Measurements from ENCODE around the gene ARHGEF39.

Gene ARHGEF39

GRCh38 chr9:35700942-35701341 is 35.9 kb upstream of the ARHGEF39 start:
- no peaks in the 10 kb centered on the region for H3K27me3 ChIP-seq (ENCODE audit: control insufficient read depth in 1 of 2, insufficient read depth in 1 of 2, low read length in 2 of 2)

GRCh38 chr9:35700031-35700430 is 35.0 kb upstream of the ARHGEF39 start:
- H3K4ac ChIP-seq (ENCODE audit: low read depth in 1 of 2, low read length in 2 of 2): no peak overlapping the region
- H3K18ac ChIP-seq (ENCODE audit: low read depth in 1 of 2, low read length in 2 of 2): no peak overlapping the region
- no peak overlapping the region for H3K9ac ChIP-seq (ENCODE audit: low read length)
- H3K14ac ChIP-seq (ENCODE audit: low read length in 2 of 2): no peak overlapping the region
- no peak overlapping the region for H2BK15ac ChIP-seq (ENCODE audit: low read depth, poor library complexity, severe bottlenecking)
- 92% methylated on average over 11 of the region's 11 CpGs for WGBS
- no peak overlapping the region for H3K27ac ChIP-seq (ENCODE audit: low read length, poor library complexity, severe bottlenecking)
- no peak overlapping the region for H2BK5ac ChIP-seq (ENCODE audit: low read depth, low read length, poor library complexity, severe bottlenecking)
- H4K8ac ChIP-seq (ENCODE audit: low read length): no peak overlapping the region
- H3K4me1 ChIP-seq (ENCODE audit: control insufficient read depth, insufficient read depth, low read depth, low read length): no peaks in the 10 kb centered on the region
- H3K4me2 ChIP-seq (ENCODE audit: low read length, poor library complexity, severe bottlenecking): no peak overlapping the region
- no peaks in the 10 kb centered on the region for H3K27me3 ChIP-seq (ENCODE audit: control insufficient read depth in 1 of 2, insufficient read depth in 1 of 2, low read length in 2 of 2)
- no peak overlapping the region for H3K4me3 ChIP-seq (ENCODE audit: insufficient read depth in 1 of 2, low read depth in 1 of 2, low read length in 2 of 2)
- H4K91ac ChIP-seq (ENCODE audit: low read length): no peak overlapping the region
- no peak overlapping the region for H2BK120ac ChIP-seq (ENCODE audit: low read depth, low read length)
- no peak overlapping the region for H2AK5ac ChIP-seq (ENCODE audit: low read length, severe bottlenecking)
- no peak overlapping the region for H2BK12ac ChIP-seq (ENCODE audit: low read length in 2 of 2)
- DNase-seq: no peak
- no peaks in the 10 kb centered on the region for H3K9me3 ChIP-seq (ENCODE audit: control insufficient read depth, low read length)
- peaks cover 85 to 94% of the 10 kb centered on the region in 2 experiments for H3K36me3 ChIP-seq (ENCODE audit: control insufficient read depth in 1 of 2, insufficient read depth in 2 of 2, low read depth in 1 of 2, low read length in 2 of 2)
- H2AFZ ChIP-seq (ENCODE audit: low read depth, low read length): no peak overlapping the region
- no peak overlapping the region for H3K23ac ChIP-seq (ENCODE audit: low read length in 2 of 2)
- peaks cover 15% of the 10 kb centered on the region for H3K79me1 ChIP-seq (replicated peaks; ENCODE audit: low read length, poor library complexity, severe bottlenecking)

More at GRCh38 chr9:35700942-35701341, 35.9 kb upstream of the ARHGEF39 start:
- Histone ChIP-seq H3K4ac (ENCODE audit: low read depth in 1 of 2, low read length in 2 of 2) (no peak overlapping the region), H2AFZ (ENCODE audit: low read depth, low read length) (no peak overlapping the region), H2AK5ac (ENCODE audit: low read length, severe bottlenecking) (no peak overlapping the region), H4K8ac (ENCODE audit: low read length) (no peak overlapping the region), H3K27ac (ENCODE audit: low read length, poor library complexity, severe bottlenecking) (no peak overlapping the region), H3K4me1 (ENCODE audit: control insufficient read depth, insufficient read depth, low read depth, low read length) (no peaks in the 10 kb centered on the region), H3K36me3 (ENCODE audit: control insufficient read depth in 1 of 2, insufficient read depth in 2 of 2, low read depth in 1 of 2, low read length in 2 of 2) (peaks cover 88 to 98% of the 10 kb centered on the region in 2 experiments), H3K4me3 (ENCODE audit: insufficient read depth in 1 of 2, low read depth in 1 of 2, low read length in 2 of 2) (no peak overlapping the region), H3K23ac (ENCODE audit: low read length in 2 of 2) (no peak overlapping the region), H3K4me2 (ENCODE audit: low read length, poor library complexity, severe bottlenecking) (no peak overlapping the region), H3K18ac (ENCODE audit: low read depth in 1 of 2, low read length in 2 of 2) (no peak overlapping the region), H3K14ac (ENCODE audit: low read length in 2 of 2) (no peak overlapping the region), H2BK15ac (ENCODE audit: low read depth, poor library complexity, severe bottlenecking) (no peak overlapping the region), H2BK120ac (ENCODE audit: low read depth, low read length) (no peak overlapping the region), H3K79me1 (replicated peaks; ENCODE audit: low read length, poor library complexity, severe bottlenecking) (peaks cover 20% of the 10 kb centered on the region), H4K91ac (ENCODE audit: low read length) (no peak overlapping the region), H3K9ac (ENCODE audit: low read length) (no peak overlapping the region), H3K9me3 (ENCODE audit: control insufficient read depth, low read length) (no peaks in the 10 kb centered on the region), H2BK12ac (ENCODE audit: low read length in 2 of 2) (no peak overlapping the region), H2BK5ac (ENCODE audit: low read depth, low read length, poor library complexity, severe bottlenecking) (no peak overlapping the region)
- no peak for DNase-seq

- no peak overlapping the region for H3K4me3 ChIP-seq (ENCODE audit: insufficient read depth in 1 of 2, low read depth in 1 of 2, low read length in 2 of 2)
- no peaks in the 10 kb centered on the region for H3K9me3 ChIP-seq (ENCODE audit: control insufficient read depth, low read length)
- no peak overlapping the region for H2AFZ ChIP-seq (ENCODE audit: low read depth, low read length)
Observed at GRCh38 chr9:35698231-35698630, 33.2 kb upstream of the ARHGEF39 start.

GRCh38 chr9:35697486-35697885 is 32.5 kb upstream of the ARHGEF39 start:
- Histone ChIP-seq H2AK5ac (ENCODE audit: low read length, severe bottlenecking) (no peak overlapping the region), H3K4me1 (ENCODE audit: control insufficient read depth, insufficient read depth, low read depth, low read length) (no peaks in the 10 kb centered on the region), H3K79me1 (replicated peaks; ENCODE audit: low read length, poor library complexity, severe bottlenecking) (peaks cover 4% of the 10 kb centered on the region), H3K9me3 (ENCODE audit: control insufficient read depth, low read length) (no peaks in the 10 kb centered on the region), H3K4ac (ENCODE audit: low read depth in 1 of 2, low read length in 2 of 2) (no peak overlapping the region), H4K8ac (ENCODE audit: low read length) (no peak overlapping the region), H3K27ac (ENCODE audit: low read length, poor library complexity, severe bottlenecking) (no peak overlapping the region), H3K4me2 (ENCODE audit: low read length, poor library complexity, severe bottlenecking) (no peak overlapping the region), H4K91ac (ENCODE audit: low read length) (no peak overlapping the region), H3K27me3 (ENCODE audit: control insufficient read depth in 1 of 2, insufficient read depth in 1 of 2, low read length in 2 of 2) (no peaks in the 10 kb centered on the region), H3K4me3 (ENCODE audit: insufficient read depth in 1 of 2, low read depth in 1 of 2, low read length in 2 of 2) (no peak overlapping the region), H3K14ac (ENCODE audit: low read length in 2 of 2) (no peak overlapping the region), H2BK120ac (ENCODE audit: low read depth, low read length) (no peak overlapping the region), H2BK5ac (ENCODE audit: low read depth, low read length, poor library complexity, severe bottlenecking) (no peak overlapping the region), H3K36me3 (ENCODE audit: control insufficient read depth in 1 of 2, insufficient read depth in 2 of 2, low read depth in 1 of 2, low read length in 2 of 2) (peaks cover 60 to 69% of the 10 kb centered on the region in 2 experiments), H3K9ac (ENCODE audit: low read length) (no peak overlapping the region), H2BK15ac (ENCODE audit: low read depth, poor library complexity, severe bottlenecking) (no peak overlapping the region), H3K18ac (ENCODE audit: low read depth in 1 of 2, low read length in 2 of 2) (no peak overlapping the region), H2AFZ (ENCODE audit: low read depth, low read length) (no peak overlapping the region), H3K23ac (ENCODE audit: low read length in 2 of 2) (no peak overlapping the region), H2BK12ac (ENCODE audit: low read length in 2 of 2) (no peak overlapping the region)
- 96% methylated on average over 14 of the region's 14 CpGs for WGBS
- DNase-seq: no peak

More at GRCh38 chr9:35698231-35698630, 33.2 kb upstream of the ARHGEF39 start:
- Histone ChIP-seq H2BK120ac (ENCODE audit: low read depth, low read length) (no peak overlapping the region), H2BK5ac (ENCODE audit: low read depth, low read length, poor library complexity, severe bottlenecking) (no peak overlapping the region), H3K27me3 (ENCODE audit: control insufficient read depth in 1 of 2, insufficient read depth in 1 of 2, low read length in 2 of 2) (no peaks in the 10 kb centered on the region), H3K4me1 (ENCODE audit: control insufficient read depth, insufficient read depth, low read depth, low read length) (no peaks in the 10 kb centered on the region), H3K4ac (ENCODE audit: low read depth in 1 of 2, low read length in 2 of 2) (no peak overlapping the region), H4K91ac (ENCODE audit: low read length) (no peak overlapping the region), H3K14ac (ENCODE audit: low read length in 2 of 2) (no peak overlapping the region), H2AK5ac (ENCODE audit: low read length, severe bottlenecking) (no peak overlapping the region), H3K18ac (ENCODE audit: low read depth in 1 of 2, low read length in 2 of 2) (no peak overlapping the region), H3K23ac (ENCODE audit: low read length in 2 of 2) (no peak overlapping the region), H3K9ac (ENCODE audit: low read length) (no peak overlapping the region), H3K79me1 (replicated peaks; ENCODE audit: low read length, poor library complexity, severe bottlenecking) (peaks cover 4% of the 10 kb centered on the region), H4K8ac (ENCODE audit: low read length) (no peak overlapping the region), H3K36me3 (ENCODE audit: control insufficient read depth in 1 of 2, insufficient read depth in 2 of 2, low read depth in 1 of 2, low read length in 2 of 2) (peaks cover 67 to 76% of the 10 kb centered on the region in 2 experiments), H2BK15ac (ENCODE audit: low read depth, poor library complexity, severe bottlenecking) (no peak overlapping the region), H3K4me2 (ENCODE audit: low read length, poor library complexity, severe bottlenecking) (no peak overlapping the region), H3K27ac (ENCODE audit: low read length, poor library complexity, severe bottlenecking) (no peak overlapping the region), H2BK12ac (ENCODE audit: low read length in 2 of 2) (no peak overlapping the region)
- 91% methylated on average over 5 of the region's 5 CpGs for WGBS
- DNase-seq: no peak

Data from mesenchymal stem cell (in vitro differentiated cells and primary cell).